HepG2 (cell line): ENCODE results near the gene ZBTB25. TPM values are rescaled to one million over a fixed set of nuclear protein-coding genes. Genes with fewer than 3 reads are reported as not detected.

Experiments used
- ATAC-seq: fragments of 200-7000 bp; cut with Tn5 transposase; 3 replicates; pipeline ENCODE4 v1.9.1; 2020; ENCODE audit warnings: mild to moderate bottlenecking, moderate library complexity
- BruUV-seq: library from RNA; stranded (reverse); fragments of 400-500 nt; replicated peaks from 2 replicates; lab custom pipeline; 2021; lab: Mats Ljungman, UMichigan
- CTCF ChIA-PET: fragments of 300-600 bp; formaldehyde crosslinking; extraction: SDS; loops from one replicate; lab custom pipeline; 2021; ENCODE audit warnings: low total read pairs, inconsistent platforms, low intra/inter-chr PET ratio; lab: Yijun Ruan, JAX
- POLR2A ChIA-PET: fragments of 350-600 bp; sonication (Branson Sonifier 250); formaldehyde crosslinking; loops from one replicate; lab custom pipeline; 2020; ENCODE audit warnings: antibody characterized with exemption, inconsistent platforms; lab: Yijun Ruan, JAX
- DNase-seq: peaks from one replicate; pipeline ENCODE4 v3.0.0-alpha.2; 2015; ENCODE audit warnings: low spot score
- FAIRE-seq: peaks from 3 replicates; lab custom pipeline; 2011; peaks lifted over from hg19 to GRCh38; lab: Jason Lieb, UNC
- H2AFZ ChIP-seq: one replicate; pipeline ENCODE4 v1.6.1; 2011; ENCODE audit warnings: low read length, inconsistent platforms
- H3K27ac ChIP-seq: fragments of 300-600 bp; 3 replicates; pipeline ENCODE4 v1.8.0; 2011; ENCODE audit warnings: mixed run types, mild to moderate bottlenecking, mixed read lengths, low read length, inconsistent platforms; ENCODE audit not compliant: insufficient read depth; ENCODE audit errors: extremely low read length
- H3K27me3 ChIP-seq, 2 experiments: fragments of 200-600 bp in 1 of 2; 2 replicates in 1 of 2; 3 replicates in 1 of 2; pipeline versions ENCODE4 v1.6.0 to v1.8.0; 2011; ENCODE audit warnings: low read length in 2 of 2, mild to moderate bottlenecking in 2 of 2, moderate library complexity in 2 of 2, inconsistent platforms in 1 of 2; ENCODE audit not compliant: insufficient read depth in 2 of 2, control insufficient read depth in 1 of 2
- H3K36me3 ChIP-seq, 2 experiments: fragments of 200-600 bp in 1 of 2; replicated peaks in 1 of 2; 2 replicates in 1 of 2; 3 replicates in 1 of 2; pipeline versions ENCODE4 v1.5.1 to v1.8.0; 2011; ENCODE audit warnings: low read length in 2 of 2, inconsistent platforms in 1 of 2; ENCODE audit not compliant: insufficient read depth in 2 of 2, control insufficient read depth in 1 of 2
- H3K4me1 ChIP-seq: 2 replicates; pipeline ENCODE4 v1.5.1; 2012; ENCODE audit warnings: low read length, inconsistent platforms; ENCODE audit not compliant: insufficient read depth
- H3K4me2 ChIP-seq: 2 replicates; pipeline ENCODE4 v1.6.0; 2011; ENCODE audit warnings: low read depth, low read length, inconsistent platforms
- H3K4me3 ChIP-seq, 3 experiments: fragments of 200-600 bp in 1 of 3; sonication (generic), shearing (Covaris generic) in 1 of 3; replicated peaks in 1 of 3; 2 replicates each; pipeline ENCODE4 v1.5.1; 2011 to 2016; ENCODE audit warnings: low read length in 3 of 3, inconsistent platforms in 2 of 3, low read depth in 2 of 3, mild to moderate bottlenecking in 2 of 3, control low read depth in 1 of 3, mixed read lengths in 1 of 3; ENCODE audit not compliant: insufficient read depth in 1 of 3
- H3K79me2 ChIP-seq: one replicate; pipeline ENCODE4 v1.6.1; 2011; ENCODE audit warnings: low read length, inconsistent platforms; ENCODE audit not compliant: insufficient read depth
- H3K9ac ChIP-seq: 2 replicates; pipeline ENCODE4 v1.6.0; 2011; ENCODE audit warnings: mild to moderate bottlenecking, low read depth, low read length, inconsistent platforms; ENCODE audit not compliant: insufficient read depth
- H3K9me3 ChIP-seq: 2 replicates; pipeline ENCODE4 v1.5.1; 2012; ENCODE audit warnings: mild to moderate bottlenecking, low read length
- H4K20me1 ChIP-seq: 2 replicates; pipeline ENCODE4 v1.6.0; 2011; ENCODE audit warnings: inconsistent platforms, mild to moderate bottlenecking, low read length, moderate library complexity; ENCODE audit not compliant: insufficient read depth
- MAFK ChIP-seq, 2 experiments: IDR thresholded peaks in 1 of 2; conservative IDR thresholded peaks in 1 of 2; 2 replicates each; pipeline ENCODE4 v1.6.1; 2011; ENCODE audit warnings: improper control_type of control experiment in 2 of 2, low read length in 2 of 2
- NBN ChIP-seq: fragments of 450-650 bp; conservative IDR thresholded peaks from 2 replicates; pipeline ENCODE4 v1.6.1; 2017
- POLR2A ChIP-seq, 2 experiments: IDR thresholded peaks; 2 replicates each; pipeline ENCODE4 v1.6.1; 2011; ENCODE audit warnings: low read depth in 2 of 2, low read length in 2 of 2, mild to moderate bottlenecking in 1 of 2, moderate library complexity in 1 of 2; ENCODE audit not compliant: insufficient read depth in 1 of 2
- TBX2 ChIP-seq: sonication (generic); formaldehyde crosslinking; IDR thresholded peaks from 2 replicates; pipeline ENCODE4 v1.5.0; 2020; ENCODE audit warnings: missing genetic modification reagents, mild to moderate bottlenecking, borderline replicate concordance
- ZNF235 ChIP-seq: sonication (generic); formaldehyde crosslinking; IDR thresholded peaks from 2 replicates; pipeline ENCODE4 v1.8.1; 2023; ENCODE audit warnings: mild to moderate bottlenecking, missing genetic modification reagents, borderline replicate concordance
- ZNF7 ChIP-seq: IDR thresholded peaks from 2 replicates; pipeline ENCODE4 v1.6.1; 2016; ENCODE audit warnings: missing biosample characterization, missing genetic modification reagents
- ZNF720 ChIP-seq: sonication (generic); formaldehyde crosslinking; IDR thresholded peaks from 2 replicates; pipeline ENCODE4 v1.4.0; 2020; ENCODE audit warnings: missing genetic modification reagents
- ZNF749 ChIP-seq: sonication (generic); formaldehyde crosslinking; IDR thresholded peaks from 2 replicates; pipeline ENCODE4 v1.8.0; 2022; ENCODE audit warnings: mild to moderate bottlenecking, missing genetic modification reagents, moderate library complexity, borderline replicate concordance
- ZSCAN12 ChIP-seq: sonication (generic); formaldehyde crosslinking; IDR thresholded peaks from 2 replicates; pipeline ENCODE4 v1.9.0; 2021; ENCODE audit warnings: mild to moderate bottlenecking, missing genetic modification reagents
- WGBS: methylation state at CpG from one replicate; pipeline ENCODE4 v1.1.6; 2017; ENCODE audit warnings: low lambda C conversion rate; 5-methylcytosine and 5-hydroxymethylcytosine counted together
- in situ Hi-C: cut with HindIII; loops from 2 replicates; pipeline ENCODE4 v1.10.0; 2017; ENCODE audit warnings: low pct_unique_long_range_greater_than_20kb; ENCODE audit not compliant: extremely low pct_ligation_motif_present
- intact Hi-C: fragments of 100-400 bp; cut with micrococcal nuclease; formaldehyde crosslinking; loops from one replicate; pipeline ENCODE4 v1.10.0; 2022; ENCODE audit not compliant: unreplicated experiment
- polyA plus RNA-seq, 8 experiments: library from polyadenylated mRNA; depleted of rRNA in 3 of 8; stranded (reverse) in 7 of 8; unstranded in 1 of 8; fragments of >200 nt; fragmentation: Illumina TruSeq in 4 of 8; extraction: Trizol in 4 of 8; gene quantifications; 2 replicates each; pipeline versions ENCODE4 v1.2.1 to v1.2.3, GENCODE V29; 2011 to 2016; ENCODE audit warnings: low read depth in 4 of 8, missing spikeins in 1 of 8, mixed read lengths in 1 of 8; ENCODE audit not compliant: insufficient read depth in 1 of 8
- total RNA-seq, 5 experiments: library from RNA; depleted of rRNA; stranded (reverse); fragments of >200 nt; fragmentation: Illumina TruSeq; extraction: Trizol; gene quantifications; 2 replicates each; pipeline ENCODE4 v1.2.3, GENCODE V29; 2016; ENCODE audit warnings: low read depth in 1 of 5
- TF ChIP-seq, protein P1 (sequence below): sonication (generic); formaldehyde crosslinking; conservative IDR thresholded peaks from 2 replicates; pipeline ENCODE4 v1.4.0; 2020; ENCODE audit warnings: missing genetic modification reagents
- TF ChIP-seq, protein P2 (sequence below): sonication (generic); formaldehyde crosslinking; IDR thresholded peaks from 2 replicates; pipeline ENCODE4 v1.4.0; 2020; ENCODE audit warnings: mild to moderate bottlenecking, missing genetic modification reagents
- TF ChIP-seq, protein P3 (sequence below): sonication (generic); formaldehyde crosslinking; IDR thresholded peaks from 2 replicates; pipeline ENCODE4 v1.5.1; 2020; ENCODE audit warnings: missing genetic modification reagents, mild to moderate bottlenecking, borderline replicate concordance
- TF ChIP-seq, protein P4 (sequence below): sonication (generic); formaldehyde crosslinking; IDR thresholded peaks from 2 replicates; pipeline ENCODE4 v1.4.0; 2020; ENCODE audit warnings: missing genetic modification reagents
- TF ChIP-seq, protein P5 (sequence below), 2 experiments: fragments of 450-650 bp in 1 of 2; sonication (generic) in 1 of 2; formaldehyde crosslinking; IDR thresholded peaks; 2 replicates each; pipeline versions ENCODE4 v1.5.0 to v1.8.0; 2020 to 2022; ENCODE audit warnings: mild to moderate bottlenecking in 1 of 2, missing genetic modification reagents in 1 of 2

The ZBTB25 gene
- total and polyA plus RNA-seq, 2 of the 13 experiments (the other 11 are each of a cell fraction or from before 2014, with no cell fraction given): 3.5 to 7.6 TPM

DNA sequence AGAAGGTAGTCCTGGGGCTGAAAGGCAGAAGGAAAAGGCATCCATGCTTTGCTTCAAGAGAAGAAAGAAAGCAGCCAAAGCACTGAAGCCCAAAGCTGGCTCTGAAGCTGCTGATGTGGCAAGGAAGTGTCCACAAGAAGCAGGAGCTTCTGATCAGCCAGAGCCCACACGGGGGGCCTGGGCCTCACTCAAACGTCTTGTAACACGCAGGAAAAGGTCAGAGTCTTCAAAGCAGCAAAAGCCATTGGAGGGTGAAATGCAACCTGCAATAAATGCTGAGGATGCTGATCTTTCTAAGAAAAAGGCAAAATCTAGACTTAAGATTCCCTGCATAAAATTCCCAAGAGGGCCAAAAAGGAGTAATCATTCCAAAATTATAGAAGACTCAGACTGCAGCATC is 35.2 kb downstream of the ZBTB25 start:
- H3K27me3 ChIP-seq: no peaks in the 10 kb centered on the region
- TF ChIP-seq ZSCAN12 (CRISPR knock-in tag): no peak
- no peak for TF ChIP-seq TBX2 (CRISPR knock-in tag)
- no peak for TF ChIP-seq ZNF720 (CRISPR knock-in tag)
- TF ChIP-seq, protein P1, sequence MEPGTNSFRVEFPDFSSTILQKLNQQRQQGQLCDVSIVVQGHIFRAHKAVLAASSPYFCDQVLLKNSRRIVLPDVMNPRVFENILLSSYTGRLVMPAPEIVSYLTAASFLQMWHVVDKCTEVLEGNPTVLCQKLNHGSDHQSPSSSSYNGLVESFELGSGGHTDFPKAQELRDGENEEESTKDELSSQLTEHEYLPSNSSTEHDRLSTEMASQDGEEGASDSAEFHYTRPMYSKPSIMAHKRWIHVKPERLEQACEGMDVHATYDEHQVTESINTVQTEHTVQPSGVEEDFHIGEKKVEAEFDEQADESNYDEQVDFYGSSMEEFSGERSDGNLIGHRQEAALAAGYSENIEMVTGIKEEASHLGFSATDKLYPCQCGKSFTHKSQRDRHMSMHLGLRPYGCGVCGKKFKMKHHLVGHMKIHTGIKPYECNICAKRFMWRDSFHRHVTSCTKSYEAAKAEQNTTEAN (CRISPR knock-in tag): no peak
- no peak overlapping the region for H3K9ac ChIP-seq
- DNase-seq (no peak), FAIRE-seq (no peak), ATAC-seq (no peak)
- ChIA-PET CTCF (no interaction called here), POLR2A (no interaction called here)
- WGBS: 69% methylated on average over 3 of the region's 3 CpGs
- no peaks in the 10 kb centered on the region for H3K79me2 ChIP-seq
- no peak overlapping the region for H2AFZ ChIP-seq
- no TSS peak for BruUV-seq
- H4K20me1 ChIP-seq: no peaks in the 10 kb centered on the region
- no peak overlapping the region for H3K27ac ChIP-seq
- no peaks in the 10 kb centered on the region for H3K9me3 ChIP-seq
- intact Hi-C loops: no loop called here
- H3K4me1 ChIP-seq: peaks cover 28% of the 10 kb centered on the region
- no peaks in the 10 kb centered on the region for H3K36me3 ChIP-seq
- H3K4me3 ChIP-seq: no peak overlapping the region
- in situ Hi-C loops: no loop called here
- H3K4me2 ChIP-seq: no peak overlapping the region

DNA sequence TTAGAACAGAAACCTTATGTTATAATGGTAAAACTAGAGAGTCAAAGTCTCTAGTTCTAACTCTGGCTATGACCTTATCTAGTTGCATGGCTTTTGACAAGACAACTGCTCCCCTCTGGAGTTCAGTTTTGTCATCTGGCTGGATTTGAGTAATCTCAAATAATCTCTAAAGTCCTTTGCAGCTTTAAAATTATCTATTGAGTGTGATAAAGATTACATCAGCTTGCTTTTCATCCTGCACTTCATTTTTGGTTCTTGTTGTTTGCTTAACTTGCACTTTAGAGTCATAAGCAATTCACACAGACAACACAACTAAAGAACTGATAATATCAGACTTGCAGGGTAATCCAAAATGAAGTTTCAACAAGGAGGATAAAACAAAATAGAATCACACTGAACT is 36.1 kb downstream of the ZBTB25 start:
- Histone ChIP-seq H3K36me3 (no peaks in the 10 kb centered on the region), H3K27ac (no peak overlapping the region), H3K9ac (no peak overlapping the region), H4K20me1 (no peaks in the 10 kb centered on the region), H2AFZ (no peak overlapping the region), H3K4me2 (no peak overlapping the region), H3K4me1 (peaks cover 28% of the 10 kb centered on the region), H3K79me2 (no peaks in the 10 kb centered on the region), H3K4me3 (no peak overlapping the region), H3K27me3 (no peaks in the 10 kb centered on the region), H3K9me3 (no peaks in the 10 kb centered on the region)
- ChIA-PET POLR2A (no interaction called here), CTCF (no interaction called here)
- no peak for ATAC-seq
- BruUV-seq: no TSS peak
- intact Hi-C loops: no loop called here
- in situ Hi-C loops: no loop called here
- DNase-seq: no peak
- FAIRE-seq: no peak
- peak in 1 of 2 experiments; percentile 33; a peak in 1 of 4 replicates for TF ChIP-seq MAFK (conservative IDR thresholded peaks at IDR 0.05 in 1 of 2, IDR thresholded peaks at IDR 0.05 in 1 of 2; ENCODE audit: low read length in 2 of 2)
- TF ChIP-seq TBX2 (CRISPR knock-in tag): no peak
- no peak for TF ChIP-seq ZNF7 (CRISPR knock-in tag)
- no peak for TF ChIP-seq NBN
- TF ChIP-seq, protein P2, sequence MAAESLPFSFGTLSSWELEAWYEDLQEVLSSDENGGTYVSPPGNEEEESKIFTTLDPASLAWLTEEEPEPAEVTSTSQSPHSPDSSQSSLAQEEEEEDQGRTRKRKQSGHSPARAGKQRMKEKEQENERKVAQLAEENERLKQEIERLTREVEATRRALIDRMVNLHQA: no peak
- no peak for TF ChIP-seq POLR2A (IDR thresholded peaks at IDR 0.05; ENCODE audit: insufficient read depth in 1 of 2, low read depth in 2 of 2, low read length in 2 of 2)
- TF ChIP-seq, protein P3, sequence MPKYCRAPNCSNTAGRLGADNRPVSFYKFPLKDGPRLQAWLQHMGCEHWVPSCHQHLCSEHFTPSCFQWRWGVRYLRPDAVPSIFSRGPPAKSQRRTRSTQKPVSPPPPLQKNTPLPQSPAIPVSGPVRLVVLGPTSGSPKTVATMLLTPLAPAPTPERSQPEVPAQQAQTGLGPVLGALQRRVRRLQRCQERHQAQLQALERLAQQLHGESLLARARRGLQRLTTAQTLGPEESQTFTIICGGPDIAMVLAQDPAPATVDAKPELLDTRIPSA (CRISPR knock-in tag): no peak
- TF ChIP-seq ZNF749: no peak
- TF ChIP-seq, protein P4, sequence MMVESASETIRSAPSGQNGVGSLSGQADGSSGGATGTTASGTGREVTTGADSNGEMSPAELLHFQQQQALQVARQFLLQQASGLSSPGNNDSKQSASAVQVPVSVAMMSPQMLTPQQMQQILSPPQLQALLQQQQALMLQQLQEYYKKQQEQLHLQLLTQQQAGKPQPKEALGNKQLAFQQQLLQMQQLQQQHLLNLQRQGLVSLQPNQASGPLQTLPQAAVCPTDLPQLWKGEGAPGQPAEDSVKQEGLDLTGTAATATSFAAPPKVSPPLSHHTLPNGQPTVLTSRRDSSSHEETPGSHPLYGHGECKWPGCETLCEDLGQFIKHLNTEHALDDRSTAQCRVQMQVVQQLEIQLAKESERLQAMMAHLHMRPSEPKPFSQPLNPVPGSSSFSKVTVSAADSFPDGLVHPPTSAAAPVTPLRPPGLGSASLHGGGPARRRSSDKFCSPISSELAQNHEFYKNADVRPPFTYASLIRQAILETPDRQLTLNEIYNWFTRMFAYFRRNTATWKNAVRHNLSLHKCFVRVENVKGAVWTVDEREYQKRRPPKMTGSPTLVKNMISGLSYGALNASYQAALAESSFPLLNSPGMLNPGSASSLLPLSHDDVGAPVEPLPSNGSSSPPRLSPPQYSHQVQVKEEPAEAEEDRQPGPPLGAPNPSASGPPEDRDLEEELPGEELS (CRISPR knock-in tag): no peak
- no peak for TF ChIP-seq ZNF235
- TF ChIP-seq, protein P5, sequence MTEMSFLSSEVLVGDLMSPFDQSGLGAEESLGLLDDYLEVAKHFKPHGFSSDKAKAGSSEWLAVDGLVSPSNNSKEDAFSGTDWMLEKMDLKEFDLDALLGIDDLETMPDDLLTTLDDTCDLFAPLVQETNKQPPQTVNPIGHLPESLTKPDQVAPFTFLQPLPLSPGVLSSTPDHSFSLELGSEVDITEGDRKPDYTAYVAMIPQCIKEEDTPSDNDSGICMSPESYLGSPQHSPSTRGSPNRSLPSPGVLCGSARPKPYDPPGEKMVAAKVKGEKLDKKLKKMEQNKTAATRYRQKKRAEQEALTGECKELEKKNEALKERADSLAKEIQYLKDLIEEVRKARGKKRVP (CRISPR knock-in tag; IDR thresholded peaks at IDR 0.05): 0 out of 4 replicates have a peak, but pooled peaks of 1 of the 2 experiments have one; percentile 28
